HCT116 (cell line): ENCODE data around the gene TPO. TPM values are rescaled to one million over a fixed set of nuclear protein-coding genes. Genes with fewer than 3 reads are reported as not detected.

ENCODE experiments used
- ATAC-seq: fragments of 200-7000 bp; cut with Tn5 transposase; 2 replicates; pipeline ENCODE4 v1.9.1; 2020; ENCODE audit warnings: mild to moderate bottlenecking, moderate library complexity
- BruUV-seq: library from RNA; stranded (reverse); fragments of 400-500 nt; replicated peaks from 2 replicates; lab custom pipeline; 2021; lab: Mats Ljungman, UMichigan
- CTCF ChIA-PET: fragments of 300-600 bp; sonication (Branson Sonifier 250); formaldehyde crosslinking; loops from one replicate; lab custom pipeline; 2021; ENCODE audit warnings: antibody characterized with exemption; lab: Charles Lee
- POLR2A ChIA-PET: fragments of 300-600, 350-600 bp; sonication (Branson Sonifier 250); formaldehyde crosslinking; loops from one replicate; lab custom pipeline; 2021; ENCODE audit warnings: antibody characterized with exemption; lab: Charles Lee
- RAD21 ChIA-PET, 2 experiments: fragments of 300-600 bp; sonication (Branson Sonifier 250); formaldehyde crosslinking; loops; one replicate each; lab custom pipeline; 2023; ENCODE audit warnings: low total read pairs in 2 of 2; ENCODE audit not compliant: uncharacterized antibody in 2 of 2, unreplicated experiment in 2 of 2, low non-redundant PET in 1 of 2; lab: Charles Lee
- DNase-seq: peaks from one replicate; pipeline ENCODE4 v3.0.0-alpha.2; 2010; ENCODE audit warnings: low read depth, low spot score
- H2AFZ ChIP-seq: fragments of 200-600 bp; shearing (Covaris generic), sonication (generic); 2 replicates; pipeline ENCODE4 v1.6.1; 2017; ENCODE audit warnings: low read depth, mixed run types, mixed read lengths, antibody characterized with exemption, low read length; ENCODE audit not compliant: poor library complexity, severe bottlenecking
- H3K27ac ChIP-seq: 2 replicates; pipeline ENCODE4 v1.5.1; 2012; ENCODE audit warnings: low read depth, low read length
- H3K27me3 ChIP-seq: fragments of 200-600 bp; sonication (generic); 2 replicates; pipeline ENCODE4 v1.6.1; 2016; ENCODE audit warnings: mixed run types, low read length, mixed read lengths; ENCODE audit not compliant: insufficient read depth
- H3K36me3 ChIP-seq, 2 experiments: fragments of 200-500 bp in 1 of 2; fragments of 200-600 bp in 1 of 2; sonication (Bioruptor generic) in 1 of 2; sonication (generic) in 1 of 2; 2 replicates each; pipeline versions ENCODE4 v1.5.1 to v1.6.1; 2014 to 2016; ENCODE audit warnings: low read length in 2 of 2, inconsistent platforms in 1 of 2, mixed read lengths in 1 of 2, mixed run types in 1 of 2; ENCODE audit not compliant: insufficient read depth in 2 of 2, control insufficient read depth in 1 of 2
- H3K4me1 ChIP-seq, 2 experiments: fragments of 200-600 bp in 1 of 2; sonication (generic) in 1 of 2; 2 replicates each; pipeline versions ENCODE4 v1.5.1 to v1.6.1; 2012 to 2017; ENCODE audit warnings: low read length in 2 of 2, inconsistent platforms in 1 of 2, mild to moderate bottlenecking in 1 of 2, mixed read lengths in 1 of 2, mixed run types in 1 of 2, moderate library complexity in 1 of 2; ENCODE audit not compliant: insufficient read depth in 2 of 2, control insufficient read depth in 1 of 2
- H3K4me2 ChIP-seq: fragments of 200-600 bp; sonication (generic); 2 replicates; pipeline ENCODE4 v1.6.1; 2017; ENCODE audit warnings: mixed run types, low read length, mixed read lengths
- H3K4me3 ChIP-seq, 2 experiments: fragments of 200-600 bp in 1 of 2; sonication (generic) in 1 of 2; replicated peaks in 1 of 2; 2 replicates each; pipeline ENCODE4 v1.5.1; 2011 to 2016; ENCODE audit warnings: low read length in 2 of 2, control low read depth in 1 of 2, low read depth in 1 of 2, mild to moderate bottlenecking in 1 of 2, mixed read lengths in 1 of 2, mixed run types in 1 of 2
- H3K79me2 ChIP-seq: fragments of 200-600 bp; sonication (generic); 2 replicates; pipeline ENCODE4 v1.6.1; 2017; ENCODE audit warnings: mild to moderate bottlenecking, mixed run types, low read length, moderate library complexity, mixed read lengths; ENCODE audit not compliant: insufficient read depth
- H3K9ac ChIP-seq: fragments of 200-600 bp; sonication (generic); 2 replicates; pipeline ENCODE4 v1.6.1; 2016; ENCODE audit warnings: low read length, mixed read lengths
- H3K9me2 ChIP-seq: fragments of 200-600 bp; sonication (generic), shearing (Covaris generic); 2 replicates; pipeline ENCODE4 v1.6.1; 2017; ENCODE audit warnings: mixed run types, mild to moderate bottlenecking, moderate library complexity; ENCODE audit not compliant: insufficient read depth
- H3K9me3 ChIP-seq, 2 experiments: fragments of 200-500 bp in 1 of 2; fragments of 200-600 bp in 1 of 2; sonication (Bioruptor generic) in 1 of 2; sonication (generic) in 1 of 2; 2 replicates each; pipeline ENCODE4 v1.6.1; 2014 to 2017; ENCODE audit warnings: low read length in 2 of 2, mixed read lengths in 2 of 2, inconsistent platforms in 1 of 2, low read depth in 1 of 2, mild to moderate bottlenecking in 1 of 2, mixed run types in 1 of 2, moderate library complexity in 1 of 2; ENCODE audit not compliant: control insufficient read depth in 1 of 2, insufficient read depth in 1 of 2
- H4K20me1 ChIP-seq: fragments of 200-600 bp; sonication (generic), shearing (Covaris generic); 2 replicates; pipeline ENCODE4 v1.6.1; 2017; ENCODE audit warnings: mixed run types, mild to moderate bottlenecking, moderate library complexity; ENCODE audit not compliant: insufficient read depth
- CTCF ChIP-seq, 3 experiments: fragments of 200-600 bp in 1 of 3; sonication (generic) in 1 of 3; IDR thresholded peaks in 2 of 3; conservative IDR thresholded peaks in 1 of 3; 2 replicates each; pipeline ENCODE4 v1.5.1; 2012 to 2017; ENCODE audit warnings: low read depth in 2 of 3, low read length in 2 of 3, antibody characterized with exemption in 1 of 3, borderline replicate concordance in 1 of 3, control low read depth in 1 of 3, mild to moderate bottlenecking in 1 of 3, mixed read lengths in 1 of 3, mixed run types in 1 of 3, moderate library complexity in 1 of 3; ENCODE audit not compliant: insufficient read depth in 1 of 3
- EGR1 ChIP-seq: IDR thresholded peaks from 2 replicates; pipeline ENCODE4 v1.6.1; 2012; ENCODE audit warnings: low read depth
- ELF1 ChIP-seq: IDR thresholded peaks from 2 replicates; pipeline ENCODE4 v1.6.1; 2012; ENCODE audit warnings: low read depth, borderline replicate concordance
- EZH2 ChIP-seq: fragments of 200-600 bp; sonication (generic); IDR thresholded peaks from 2 replicates; pipeline ENCODE4 v1.6.1; 2017; ENCODE audit warnings: antibody characterized with exemption, mixed run types
- EZH2phosphoT487 ChIP-seq: fragments of 200-600 bp; IDR thresholded peaks from 2 replicates; pipeline ENCODE4 v1.6.1; 2018; ENCODE audit warnings: antibody characterized with exemption, borderline replicate concordance
- FOSL1 ChIP-seq: IDR thresholded peaks from 2 replicates; pipeline ENCODE4 v1.6.1; 2012; ENCODE audit warnings: low read depth
- JUND ChIP-seq: IDR thresholded peaks from 2 replicates; pipeline ENCODE4 v1.6.1; 2012
- MAX ChIP-seq: IDR thresholded peaks from 2 replicates; pipeline ENCODE4 v1.6.1; 2012
- POLR2A ChIP-seq: IDR thresholded peaks from 2 replicates; pipeline ENCODE4 v1.7.0; 2011; ENCODE audit warnings: borderline replicate concordance; ENCODE audit not compliant: insufficient read depth, insufficient read length; ENCODE audit errors: extremely low read depth
- POLR2AphosphoS5 ChIP-seq: IDR thresholded peaks from 2 replicates; pipeline ENCODE4 v1.6.1; 2011; ENCODE audit warnings: mild to moderate bottlenecking, low read depth, low read length, moderate library complexity
- RAD21 ChIP-seq: IDR thresholded peaks from 2 replicates; pipeline ENCODE4 v1.6.1; 2012; ENCODE audit warnings: low read depth, mild to moderate bottlenecking
- SIN3A ChIP-seq: IDR thresholded peaks from 2 replicates; pipeline ENCODE4 v1.6.1; 2012; ENCODE audit warnings: low read depth
- TCF7L2 ChIP-seq: IDR thresholded peaks from 2 replicates; pipeline ENCODE4 v1.7.0; 2011; ENCODE audit warnings: borderline replicate concordance, inconsistent platforms; ENCODE audit not compliant: insufficient read depth, insufficient read length; ENCODE audit errors: extremely low read depth
- ZFX ChIP-seq: fragments of 450-650 bp; IDR thresholded peaks from 2 replicates; pipeline ENCODE4 v1.6.1; 2017
- ZNF274 ChIP-seq: fragments of 200-500 bp; sonication (Bioruptor generic); IDR thresholded peaks from 2 replicates; pipeline ENCODE4 v1.6.1; 2014; ENCODE audit warnings: mild to moderate bottlenecking, low read depth, low read length, inconsistent platforms
- intact Hi-C: fragments of 100-400 bp; cut with micrococcal nuclease; formaldehyde crosslinking; loops from 2 replicates; pipeline ENCODE4 v1.10.0; 2022
- total RNA-seq: library from RNA; stranded (reverse); gene quantifications from one replicate; pipeline ENCODE4 v1.2.1, GENCODE V29; 2021; ENCODE audit not compliant: unreplicated experiment

The TPO gene
- total RNA-seq, 1 experiment from 2014 or later: not detected

- no peak overlapping the region for H3K4me2 ChIP-seq
- no peaks in the 10 kb centered on the region for H3K36me3 ChIP-seq
- no peaks in the 10 kb centered on the region for H3K4me1 ChIP-seq
- no peak overlapping the region for H3K4me3 ChIP-seq
- no peaks in the 10 kb centered on the region for H3K9me3 ChIP-seq
- no peak for DNase-seq
- ATAC-seq: no peak
- H4K20me1 ChIP-seq: no peaks in the 10 kb centered on the region
- 0 out of 2 replicates have a peak, but pooled peaks cover 3% of the 10 kb centered on the region for H3K27me3 ChIP-seq
- ChIA-PET POLR2A (no interaction called here), CTCF (no interaction called here)
- H3K79me2 ChIP-seq: no peaks in the 10 kb centered on the region
- no peak overlapping the region for H2AFZ ChIP-seq
- H3K9me2 ChIP-seq: no peaks in the 10 kb centered on the region
- no TSS peak for BruUV-seq
- TF ChIP-seq TCF7L2: no peak
- TF ChIP-seq ELF1: no peak
- no peak for TF ChIP-seq POLR2A
- TF ChIP-seq RAD21: no peak
- no peak for TF ChIP-seq MAX
- no peak for TF ChIP-seq EZH2
- no peak for TF ChIP-seq EZH2phosphoT487
- TF ChIP-seq POLR2AphosphoS5: no peak
- TF ChIP-seq ZNF274: no peak
- no peak for TF ChIP-seq EGR1
- TF ChIP-seq JUND: no peak
- no peak for TF ChIP-seq SIN3A
- no peak for TF ChIP-seq FOSL1
- TF ChIP-seq CTCF (IDR thresholded peaks at IDR 0.05 in 2 of 3, conservative IDR thresholded peaks at IDR 0.05 in 1 of 3; ENCODE audit: borderline replicate concordance in 1 of 3, insufficient read depth in 1 of 3, low read depth in 2 of 3, low read length in 2 of 3): no peak
- no peak for TF ChIP-seq ZFX
- TF ChIP-seq, all 23 proteins: peak for 0
- intact Hi-C loops: no loop called here
- no peak overlapping the region for H3K27ac ChIP-seq
- no peak overlapping the region for H3K9ac ChIP-seq
- RAD21 ChIA-PET: no interaction called here
Observed at GRCh38 chr2:1510176-1510575, 96.9 kb downstream of the TPO start.
